ENCODE results near the gene PAQR5. TPM values are rescaled to one million over a fixed set of nuclear protein-coding genes. Genes with fewer than 3 reads are reported as not detected.
"Not testable (repeated sequence)": the region's sequence is repeated elsewhere in the genome, so short reads cannot be mapped to it uniquely, and the experiment has no call there.

Gene PAQR5
- polyA plus RNA-seq, 1 donor, result 0.37 TPM

DNA sequence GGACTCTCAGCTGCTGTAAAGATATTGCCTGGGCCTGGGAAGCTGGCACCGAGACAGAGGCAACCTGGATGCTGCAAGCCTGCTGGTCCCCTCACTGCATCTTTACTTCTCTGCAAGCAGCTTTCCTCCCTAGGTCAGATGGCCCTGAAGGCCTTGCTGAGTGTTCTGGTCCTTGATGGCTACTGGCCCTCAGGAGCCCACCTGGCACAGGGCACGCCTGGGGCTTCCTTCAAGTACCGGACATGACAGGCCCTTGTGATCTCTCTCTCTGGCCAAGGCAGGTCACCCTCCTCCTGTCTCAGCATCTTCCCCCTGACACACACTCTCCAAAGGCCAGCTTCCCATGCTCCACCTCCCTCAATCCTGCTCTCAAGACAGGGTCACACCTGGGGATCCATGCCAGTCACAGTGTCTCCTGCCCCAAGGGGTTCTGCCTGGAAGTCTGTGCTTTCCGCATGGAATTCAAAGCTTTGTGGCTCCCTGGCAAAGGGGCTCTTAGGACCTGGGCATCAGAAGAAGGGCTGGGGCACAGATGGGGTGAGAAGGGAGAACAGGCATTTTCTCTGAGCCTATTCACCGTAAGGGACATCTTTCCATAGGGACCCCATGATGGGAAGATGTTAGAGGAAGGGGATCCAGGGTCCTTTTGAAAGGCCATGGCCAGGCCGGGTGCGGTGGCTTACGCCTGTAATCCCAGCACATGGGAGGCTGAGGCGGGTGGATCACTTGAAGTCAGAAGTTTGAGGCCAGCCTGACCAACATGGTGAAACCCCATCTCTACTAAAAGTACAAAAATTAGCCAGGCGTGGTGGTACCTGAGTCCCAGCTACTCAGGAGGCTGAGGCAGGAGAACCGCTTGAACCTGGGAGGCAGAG, 4.7 kb upstream of the PAQR5 start:
- DNase-seq (ENCODE audit: low read depth), result no peak

DNA sequence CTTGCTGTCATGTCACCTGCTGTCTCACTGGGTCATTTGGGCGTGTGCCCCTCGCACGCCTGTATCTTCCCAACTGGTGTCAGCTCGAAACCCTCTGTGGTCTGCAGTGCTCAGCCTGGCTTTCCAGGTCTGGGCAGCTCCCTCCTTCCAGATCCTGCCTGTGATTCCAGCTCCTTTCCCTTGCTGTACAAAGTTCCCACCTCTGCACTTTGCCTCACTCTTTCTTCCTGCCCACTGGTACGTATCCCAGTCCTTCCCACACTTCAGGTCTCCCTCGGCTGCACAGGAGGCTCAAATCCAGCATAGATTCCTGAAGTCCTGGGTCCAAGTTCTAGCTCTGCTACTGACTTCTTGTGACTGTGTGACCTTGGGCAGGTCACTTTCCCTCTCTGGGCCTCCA, 2.1 kb upstream of the PAQR5 start:
- DNase-seq (ENCODE audit: low read depth), result no peak

DNA sequence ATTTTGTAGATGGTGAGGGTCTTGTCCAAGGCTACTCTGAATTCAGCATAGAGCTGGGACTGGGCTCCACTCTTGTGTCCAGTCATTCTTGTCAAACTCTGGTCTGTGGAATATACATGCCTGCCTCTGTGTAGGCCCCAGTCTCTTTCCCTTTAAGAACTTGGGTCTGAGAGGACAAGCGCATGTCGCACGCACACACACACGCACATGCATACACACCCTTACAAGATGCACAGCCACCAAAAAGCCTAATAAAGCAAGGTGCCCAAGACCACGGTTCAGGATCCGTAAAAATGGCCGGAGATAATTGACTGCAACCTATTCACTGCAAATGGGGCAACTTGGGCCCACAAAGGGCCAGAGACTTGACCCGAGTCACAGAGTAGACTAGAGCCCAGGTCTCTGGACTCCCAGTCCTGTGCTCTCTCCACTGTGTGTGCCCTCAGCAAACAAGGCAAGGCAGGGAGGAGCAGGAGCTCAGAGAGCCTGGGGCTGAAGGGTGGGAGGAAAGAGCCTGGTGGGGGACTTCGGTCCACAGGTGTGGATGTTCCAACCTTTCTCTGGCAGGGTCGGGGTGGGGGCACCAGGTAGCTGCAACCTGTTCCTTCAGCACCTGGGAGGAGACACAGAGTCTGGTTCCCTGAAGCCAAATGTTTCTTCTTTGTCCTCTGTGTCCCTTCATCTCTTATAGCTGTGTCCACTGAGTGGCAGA, 914 bp upstream of the PAQR5 start:
- DNase-seq (ENCODE audit: low read depth), result no peak

DNA sequence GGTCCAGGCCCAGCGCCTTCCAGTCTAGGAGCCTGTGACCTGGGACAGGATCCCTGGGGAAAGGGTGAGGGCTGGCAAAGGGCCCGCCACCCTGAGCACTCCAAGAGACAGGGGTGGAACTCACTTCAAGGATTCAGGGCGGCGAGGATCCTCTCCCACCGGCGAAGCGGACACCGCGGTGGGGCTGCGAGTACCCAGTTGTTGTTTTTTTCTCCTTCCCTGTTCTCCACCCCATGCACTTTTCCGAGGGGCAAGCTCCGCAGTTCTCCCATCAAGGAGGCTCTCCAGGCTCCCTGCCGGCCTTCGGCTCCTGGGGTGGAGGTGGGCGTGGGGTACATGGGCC, 387 bp upstream of the PAQR5 start:
- DNase-seq (ENCODE audit: low read depth), result no peak

GRCh38 chr15:69299451-69299886, 757 bp downstream of the PAQR5 start:
- DNase-seq (ENCODE audit: low read depth), result no peak

GRCh38 chr15:69299943-69300588, 1.4 kb downstream of the PAQR5 start:
- no peak for DNase-seq (ENCODE audit: low read depth)

DNA sequence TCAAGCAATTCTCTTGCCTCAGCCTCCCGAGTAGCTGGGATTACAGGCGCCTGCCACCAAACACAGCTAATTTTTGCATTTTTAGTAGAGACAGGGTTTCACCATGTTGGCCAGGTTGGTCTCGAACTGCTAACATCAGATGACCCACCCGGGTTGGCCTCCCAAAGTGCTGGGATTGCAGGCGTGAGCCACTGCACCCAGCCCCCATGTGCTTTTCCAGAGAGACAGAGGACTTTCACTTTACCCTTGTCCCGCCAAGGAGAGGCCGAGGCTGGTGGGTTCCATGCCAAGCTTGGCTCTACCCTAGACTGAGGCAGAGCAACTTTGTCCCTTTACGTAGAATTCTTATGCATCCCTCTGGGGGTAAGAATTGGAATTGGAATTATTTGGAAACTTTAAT, 2.4 kb downstream of the PAQR5 start:
- not testable (repeated sequence) for DNase-seq (ENCODE audit: low read depth)

DNA sequence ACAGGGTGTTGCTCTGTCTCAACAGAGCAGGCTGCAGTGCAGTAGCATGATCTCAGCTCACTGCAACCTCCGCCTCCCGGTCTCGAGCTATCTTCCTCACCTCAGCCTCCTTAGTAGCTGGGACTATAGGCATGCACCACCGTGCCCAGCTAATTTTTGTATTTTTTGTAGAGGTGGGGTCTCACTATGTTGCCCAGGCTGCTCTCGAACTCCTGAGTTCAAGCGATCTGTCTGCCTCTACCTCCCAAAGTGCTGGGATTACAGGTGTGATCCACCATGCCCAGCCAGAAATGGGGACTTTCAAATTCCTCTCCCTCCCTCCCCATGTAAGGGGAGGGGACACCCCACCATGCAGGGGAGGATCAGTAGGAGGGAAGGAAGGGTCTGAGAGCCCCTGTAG, 3.4 kb downstream of the PAQR5 start:
- not testable (repeated sequence) for DNase-seq (ENCODE audit: low read depth)

- no peak for DNase-seq (ENCODE audit: low read depth)
These were observed 4.2 kb downstream of the PAQR5 start for GRCh38 chr15:69302929-69303328.

DNA sequence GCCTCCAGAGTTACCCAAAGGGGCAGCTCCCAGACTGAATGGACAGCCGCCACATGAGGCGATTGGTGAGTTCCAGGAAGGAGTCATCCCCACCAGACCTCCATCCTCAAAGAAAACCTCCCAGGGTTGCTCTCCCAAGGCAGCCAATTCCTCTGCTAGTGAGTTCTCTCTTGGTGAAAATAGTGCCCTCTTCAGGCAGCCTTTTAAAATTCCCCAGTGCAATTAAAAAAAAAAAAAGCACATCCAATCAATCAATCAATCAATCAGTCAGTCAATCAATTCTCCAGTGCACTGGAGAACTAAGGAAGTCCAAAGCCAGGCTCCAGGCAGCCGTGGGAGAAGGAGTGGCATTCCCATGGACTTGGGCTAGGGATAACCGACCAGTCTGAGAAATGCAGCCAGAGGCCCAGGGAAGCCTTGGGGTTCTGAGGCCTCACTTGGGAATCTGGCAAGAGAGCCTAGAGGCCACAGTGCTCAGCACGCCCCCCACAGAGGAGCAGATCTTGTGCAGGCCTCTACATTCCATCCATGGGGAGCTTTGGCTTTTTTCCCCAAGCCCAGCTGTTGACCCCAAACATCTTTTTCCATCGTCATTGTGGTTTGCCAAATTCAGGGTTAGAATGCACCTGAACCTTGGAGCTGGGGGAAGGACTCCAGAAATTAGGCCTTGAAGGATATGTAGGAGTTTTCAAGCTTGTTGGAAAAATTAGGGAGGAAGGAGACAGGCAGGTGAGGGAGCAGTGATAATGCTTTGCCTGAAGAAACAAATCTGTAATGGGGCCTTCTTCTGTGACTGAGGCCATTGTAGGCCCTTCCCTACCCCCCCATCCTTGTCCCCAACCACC, 4.8 kb downstream of the PAQR5 start:
- DNase-seq (ENCODE audit: low read depth), result no peak

GRCh38 chr15:69304182-69304545, 5.5 kb downstream of the PAQR5 start:
- no peak for DNase-seq (ENCODE audit: low read depth)

DNA sequence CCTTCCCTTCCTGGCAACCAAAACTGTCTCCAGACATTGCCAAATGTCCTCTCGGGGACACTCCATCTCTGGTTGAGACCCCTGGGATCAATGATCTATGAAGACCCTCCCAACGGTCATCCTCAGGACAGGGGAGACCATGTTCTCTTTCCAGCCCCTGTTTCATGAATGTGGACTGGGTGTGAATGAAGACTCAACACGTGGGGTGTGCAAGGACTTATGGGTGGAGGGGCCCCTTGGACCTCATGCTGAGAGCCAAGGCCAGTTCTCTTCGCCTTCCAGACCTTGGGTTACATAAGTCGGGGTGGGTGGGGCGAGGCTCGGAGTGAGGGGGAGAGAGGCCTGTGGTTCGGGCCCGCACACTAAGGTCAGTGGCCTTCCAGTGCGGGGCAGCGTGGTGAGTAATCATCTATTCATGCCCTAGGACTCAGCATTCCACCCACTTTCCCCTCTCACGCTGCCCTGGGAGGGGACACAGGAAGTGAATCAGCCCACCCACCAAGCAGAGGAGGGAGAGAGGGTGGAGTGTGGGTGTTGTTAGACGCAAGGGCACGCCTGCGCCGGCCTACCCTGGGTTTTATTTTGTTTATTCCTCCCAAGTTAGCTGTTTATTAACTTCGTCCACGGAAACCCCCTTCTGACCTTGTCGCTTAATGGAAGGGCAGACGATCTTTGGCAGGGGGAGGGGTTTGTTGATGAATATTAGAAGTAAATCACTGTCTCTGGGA, 6.7 kb downstream of the PAQR5 start:
- DNase-seq (ENCODE audit: low read depth), result no peak

GRCh38 chr15:69305933-69306568, 7.3 kb downstream of the PAQR5 start:
- DNase-seq (ENCODE audit: low read depth), result no peak

DNA sequence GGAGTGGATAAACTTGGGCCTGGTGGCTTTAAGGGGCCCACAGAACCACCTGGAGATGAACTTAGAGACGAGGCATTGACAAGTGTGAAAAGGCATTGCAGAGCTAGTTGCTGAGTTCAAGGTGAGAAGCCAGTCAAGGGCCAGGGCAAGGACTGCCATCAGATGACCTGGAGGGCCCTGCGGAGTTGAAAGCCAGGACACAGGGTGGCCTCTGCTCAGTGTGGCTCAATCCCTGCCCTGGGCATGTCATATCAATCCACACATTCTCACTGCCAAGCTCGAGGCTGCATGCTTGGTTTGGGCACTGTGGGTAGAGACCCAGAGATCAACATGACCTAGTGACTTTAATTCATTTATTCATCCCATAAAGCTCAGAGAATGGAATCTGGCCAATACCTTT, 9.2 kb downstream of the PAQR5 start:
- DNase-seq (ENCODE audit: low read depth), result no peak

- DNase-seq (ENCODE audit: low read depth), result no peak
These were observed 10.2 kb downstream of the PAQR5 start for GRCh38 chr15:69308949-69309348.

GRCh38 chr15:69311319-69311721, 12.6 kb downstream of the PAQR5 start:
- DNase-seq (ENCODE audit: low read depth), result no peak

DNA sequence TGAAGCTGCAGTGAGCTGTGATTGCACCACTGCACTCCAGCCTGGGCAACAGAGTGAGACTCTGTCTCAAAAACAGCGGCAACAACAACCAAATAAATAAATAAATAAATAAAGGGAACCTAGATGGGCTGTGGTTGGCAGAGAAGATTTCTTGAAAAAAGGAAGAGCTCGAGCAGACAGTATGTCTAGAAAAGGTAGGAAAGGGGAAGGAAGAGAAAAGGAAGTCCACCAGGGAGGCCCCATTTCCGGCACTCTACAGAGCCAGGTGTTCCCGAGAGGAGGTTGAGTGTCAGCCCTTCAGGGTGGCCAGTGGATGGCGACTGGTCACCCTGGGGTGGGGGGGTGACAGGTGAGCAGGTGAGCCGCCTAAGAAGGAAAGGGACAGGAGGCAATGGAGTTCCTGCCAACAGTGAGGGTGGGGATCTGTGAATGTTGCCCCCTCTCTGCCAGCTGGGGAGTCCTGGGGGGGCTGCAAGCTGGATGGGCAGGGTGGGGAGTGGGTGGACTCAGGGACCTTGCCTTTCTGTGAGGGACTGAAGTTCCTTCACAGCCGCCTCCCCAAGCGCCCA, 14.8 kb downstream of the PAQR5 start:
- no peak for DNase-seq (ENCODE audit: low read depth)

DNA sequence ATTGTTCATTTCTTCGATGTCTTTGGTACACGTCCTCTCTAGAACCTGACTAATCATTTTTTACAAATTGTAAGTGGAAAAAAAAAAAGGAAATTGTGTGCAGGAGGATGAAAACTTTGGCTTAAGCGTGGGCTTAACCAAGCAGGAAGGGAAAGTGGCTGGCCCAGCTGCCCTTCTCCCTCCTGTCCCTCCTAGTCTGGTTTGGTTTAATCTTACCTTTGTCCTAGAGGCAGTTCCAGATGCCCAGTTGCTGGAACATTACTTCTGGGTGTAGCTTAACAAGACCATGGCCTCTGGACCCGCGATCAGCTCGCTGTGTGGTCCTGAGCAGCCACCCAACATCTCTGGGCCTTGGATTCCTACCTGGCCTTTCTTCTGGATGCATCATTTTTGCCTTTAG, 15.4 kb downstream of the PAQR5 start:
- no peak for DNase-seq (ENCODE audit: low read depth)

GRCh38 chr15:69314736-69315135, 16.0 kb downstream of the PAQR5 start:
- no peak for DNase-seq (ENCODE audit: low read depth)

DNA sequence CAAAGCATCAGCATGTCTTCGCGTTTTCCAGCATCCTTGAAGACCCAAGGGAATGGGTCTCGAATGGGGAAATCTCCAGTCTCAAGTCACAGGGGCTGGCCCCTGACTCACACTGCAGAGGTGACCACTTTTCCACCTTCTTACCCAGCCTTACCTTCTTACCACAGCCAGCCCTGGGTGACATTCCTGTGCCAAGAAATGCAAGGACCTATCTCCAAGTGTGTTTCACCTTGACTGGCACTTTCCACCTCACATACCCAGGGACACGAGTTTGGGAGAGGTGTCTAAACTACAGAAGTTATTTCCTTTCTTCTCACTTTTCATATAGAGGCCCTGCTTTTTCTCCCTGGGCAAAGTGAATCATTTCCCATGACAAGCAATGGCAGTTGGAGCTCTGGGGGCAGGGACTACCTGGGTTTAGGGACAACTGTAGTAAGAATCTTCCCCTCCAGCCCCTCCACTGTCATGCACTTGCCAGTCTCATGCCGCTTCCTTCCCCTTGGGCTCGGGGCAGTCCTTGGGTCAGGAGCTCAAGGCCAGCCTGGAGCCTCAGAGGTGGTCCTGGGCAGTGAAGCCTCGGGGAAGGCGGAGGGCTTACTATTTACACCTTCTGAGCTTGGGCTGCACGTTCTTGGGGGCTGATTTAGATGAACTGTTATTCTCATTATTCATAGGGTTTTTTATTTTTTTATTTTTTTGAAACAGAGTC, 16.8 kb downstream of the PAQR5 start:
- DNase-seq (ENCODE audit: low read depth), result no peak
